ENCODE data around the gene HACL1.
"Not testable (repeated sequence)": the region's sequence is repeated elsewhere in the genome, so short reads cannot be mapped to it uniquely, and the experiment has no call there.

HACL1 gene

DNA sequence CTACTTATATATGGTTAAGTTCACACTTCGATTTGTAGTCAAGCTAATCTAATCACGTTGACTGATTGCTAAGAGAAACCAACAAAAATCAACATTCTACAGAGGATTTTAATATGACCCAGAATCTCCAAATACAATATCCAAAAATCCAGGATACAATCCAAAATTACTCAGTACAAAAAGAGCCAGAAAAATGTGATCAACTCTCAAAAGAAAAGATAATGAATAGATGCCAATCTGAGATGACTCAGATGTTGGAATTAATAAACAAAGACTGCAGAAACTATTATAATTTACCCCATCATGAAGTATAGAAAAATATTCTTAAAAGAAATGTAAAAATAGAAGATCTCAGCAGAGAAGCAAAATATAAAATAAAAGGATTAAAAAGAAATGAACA lies 22.3 kb downstream of the HACL1 start:
- DNase-seq (ENCODE audit: low read depth): no peak

DNA sequence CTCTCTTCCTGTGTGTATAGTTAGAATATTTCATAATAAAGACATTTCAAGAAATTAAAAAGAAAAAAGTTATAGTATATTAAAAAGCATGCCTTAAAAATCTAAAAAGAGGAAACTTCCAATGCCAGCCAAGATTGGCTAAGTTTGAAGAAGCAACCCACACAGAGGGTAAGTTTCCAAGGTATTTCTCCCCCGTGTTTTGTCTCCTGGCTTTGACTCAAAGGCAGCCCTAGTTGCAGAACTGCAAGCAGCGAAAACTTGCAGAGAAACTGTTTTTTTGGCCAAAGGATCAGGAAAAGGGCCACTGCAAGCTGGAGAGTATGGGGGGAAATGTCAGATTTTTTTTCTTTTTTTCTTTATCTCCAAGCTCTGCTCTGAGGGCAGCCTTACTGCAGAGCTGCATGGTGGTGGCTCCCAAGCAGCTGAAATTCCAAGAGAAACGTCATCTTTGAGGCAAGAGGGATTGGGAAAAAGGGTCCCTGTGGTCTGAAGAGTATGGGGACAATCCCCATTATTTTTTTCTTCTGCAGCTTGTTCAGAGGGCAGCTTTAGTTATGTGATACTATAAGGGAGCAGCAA lies 23.0 kb downstream of the HACL1 start:
- no peak for DNase-seq (ENCODE audit: low read depth)

- no peak for DNase-seq (ENCODE audit: low read depth)
Measured at GRCh38 chr3:15576475-15576874, 24.9 kb downstream of the HACL1 start.

DNA sequence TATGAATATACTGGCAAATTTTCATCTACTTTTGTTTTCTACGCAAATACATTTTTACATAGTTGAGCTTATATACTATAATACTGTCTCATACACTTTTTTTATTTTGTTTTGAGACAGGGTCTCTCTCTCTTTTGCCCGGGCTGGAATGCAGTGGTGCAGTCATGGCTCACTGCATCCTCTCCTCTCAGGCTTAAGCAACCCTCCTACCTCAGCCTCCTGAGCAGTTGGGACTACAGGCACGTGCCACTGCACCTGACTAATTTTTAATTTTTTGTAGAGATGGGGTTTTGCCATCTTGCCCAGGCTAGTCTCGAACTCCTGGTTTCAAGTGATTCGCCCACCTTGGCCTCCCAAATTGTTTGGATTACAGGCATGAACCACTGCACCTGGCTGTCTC lies 25.9 kb downstream of the HACL1 start:
- no peak for DNase-seq (ENCODE audit: low read depth)

GRCh38 chr3:15572138-15572537 lies 29.2 kb downstream of the HACL1 start:
- DNase-seq (ENCODE audit: low read depth): no peak

GRCh38 chr3:15563190-15563589 lies 38.2 kb downstream of the HACL1 start:
- no peak for DNase-seq (ENCODE audit: low read depth)

DNA sequence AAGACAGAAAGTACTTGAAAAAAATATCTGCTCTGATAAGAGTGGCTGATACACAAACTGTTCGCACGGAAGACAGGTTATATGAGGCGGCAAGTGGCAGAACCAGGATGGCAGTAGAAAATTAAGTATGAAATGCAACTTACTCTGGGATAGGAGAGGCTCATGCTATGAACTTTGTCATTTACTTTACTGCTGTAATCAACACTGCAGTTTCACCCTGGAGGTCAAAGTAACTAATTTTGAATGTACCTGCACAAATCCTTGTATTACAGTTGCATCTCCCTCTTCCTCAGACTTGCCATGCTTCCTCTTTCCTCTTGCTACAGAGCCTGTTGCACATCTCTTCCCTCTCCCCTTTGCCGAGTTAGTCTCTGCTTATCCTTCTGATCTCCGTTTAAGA lies 38.8 kb downstream of the HACL1 start:
- DNase-seq (ENCODE audit: low read depth): no peak

DNA sequence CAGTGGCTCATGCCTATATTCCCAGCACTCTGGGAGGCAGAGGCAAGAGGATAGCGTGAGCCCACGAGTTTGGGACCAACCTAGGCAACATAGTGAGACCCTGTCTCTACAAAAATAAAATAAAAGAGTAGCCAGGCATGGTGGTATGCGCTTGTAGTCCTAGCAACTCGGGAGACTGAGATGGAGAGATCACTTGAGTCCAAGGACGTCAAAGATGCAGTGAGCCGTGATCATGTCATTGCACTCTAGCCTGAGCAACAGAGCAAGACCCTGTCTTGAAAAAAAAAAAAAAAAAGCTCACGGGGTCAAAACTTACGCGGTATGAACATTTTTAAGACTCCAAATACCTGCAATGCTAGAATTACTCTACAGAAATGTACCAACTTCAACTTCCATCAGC lies 42.8 kb downstream of the HACL1 start:
- no peak for DNase-seq (ENCODE audit: low read depth)

GRCh38 chr3:15557511-15557946 lies 43.8 kb downstream of the HACL1 start:
- peak; percentile 10 for DNase-seq (ENCODE audit: low read depth)

- DNase-seq (ENCODE audit: low read depth): no peak
Measured at GRCh38 chr3:15556512-15556911, 44.9 kb downstream of the HACL1 start.

DNA sequence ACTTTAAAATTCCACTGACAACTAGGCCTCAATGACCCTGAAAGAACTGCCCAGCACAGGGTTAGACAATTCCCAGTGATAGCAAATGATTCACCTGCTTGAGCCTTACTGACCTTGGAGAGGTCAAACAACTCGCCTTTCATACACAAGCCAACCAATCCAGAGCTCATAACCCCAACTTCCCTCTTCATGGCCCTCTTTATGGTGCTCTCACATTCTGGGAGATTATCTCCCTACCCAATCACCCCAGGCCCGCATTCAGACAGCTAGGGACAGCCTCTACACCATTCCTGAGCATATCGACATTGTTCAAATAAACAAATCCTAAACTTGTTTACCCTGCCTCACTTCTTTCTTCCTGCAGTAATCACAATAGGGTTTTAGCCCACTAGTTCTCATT lies 47.6 kb downstream of the HACL1 start:
- DNase-seq (ENCODE audit: low read depth): no peak

- no peak for DNase-seq (ENCODE audit: low read depth)
Measured at GRCh38 chr3:15551902-15552301, 49.5 kb downstream of the HACL1 start.

DNA sequence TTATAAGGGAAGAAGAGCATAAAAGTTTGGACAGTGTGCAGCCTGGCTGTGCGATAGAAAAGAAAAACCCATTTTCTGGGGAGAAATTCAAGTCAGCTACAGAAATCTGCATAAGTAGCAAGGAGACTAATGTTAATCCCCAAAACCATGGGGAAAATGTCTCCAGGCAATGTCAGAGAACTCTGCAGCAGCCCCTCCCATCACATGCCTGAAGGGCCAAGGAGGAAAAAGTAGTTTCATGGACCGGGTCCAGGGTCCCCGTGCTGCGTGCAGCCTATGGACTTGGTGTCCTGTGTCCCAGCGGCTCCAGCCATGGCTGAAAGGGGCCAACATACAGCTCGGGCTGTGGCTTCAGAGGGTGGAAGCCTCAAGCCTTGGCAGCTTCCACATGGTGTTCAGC lies 51.5 kb downstream of the HACL1 start:
- DNase-seq (ENCODE audit: low read depth): no peak

- no peak for DNase-seq (ENCODE audit: low read depth)
Measured at GRCh38 chr3:15542614-15543013, 58.8 kb downstream of the HACL1 start.

DNA sequence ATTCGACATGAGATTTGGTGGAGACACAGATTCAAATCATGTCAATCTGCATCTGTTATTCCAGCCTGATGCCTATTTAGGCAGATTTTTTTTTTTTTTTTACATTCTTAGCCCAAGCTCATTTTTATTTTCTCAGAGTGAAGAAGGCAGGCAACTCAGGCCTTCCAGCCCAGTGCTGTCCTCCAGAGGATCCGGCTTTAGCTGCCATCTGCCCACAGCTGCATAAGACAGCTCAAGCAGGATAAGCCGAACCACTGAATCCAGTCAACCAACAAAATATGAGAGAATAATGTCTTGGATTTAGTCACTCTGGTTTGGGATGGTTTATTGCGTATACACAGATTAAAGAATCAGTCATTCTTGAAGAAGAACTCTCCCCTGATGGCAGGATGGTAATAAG lies 60.0 kb downstream of the HACL1 start:
- DNase-seq (ENCODE audit: low read depth): no peak

DNA sequence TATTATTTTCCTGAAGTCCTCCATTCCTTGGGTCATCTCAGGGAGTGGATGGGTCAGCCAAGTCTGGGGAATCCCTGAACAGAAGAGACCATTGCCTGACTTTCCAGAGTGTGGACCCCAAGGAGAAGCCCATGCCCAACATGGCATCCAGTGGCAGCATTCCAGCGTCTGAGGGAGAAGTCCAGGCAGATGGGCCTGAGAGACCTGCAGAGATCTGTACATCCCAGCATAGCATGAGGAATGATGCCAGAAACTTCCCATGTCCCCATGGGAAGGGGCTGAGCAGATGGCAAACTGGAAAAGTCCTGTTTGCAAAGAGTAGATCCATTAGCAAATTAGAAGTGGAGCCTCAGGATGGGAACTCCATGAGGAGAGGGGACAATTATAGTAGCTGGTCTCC lies 62.3 kb downstream of the HACL1 start:
- DNase-seq (ENCODE audit: low read depth): no peak

DNA sequence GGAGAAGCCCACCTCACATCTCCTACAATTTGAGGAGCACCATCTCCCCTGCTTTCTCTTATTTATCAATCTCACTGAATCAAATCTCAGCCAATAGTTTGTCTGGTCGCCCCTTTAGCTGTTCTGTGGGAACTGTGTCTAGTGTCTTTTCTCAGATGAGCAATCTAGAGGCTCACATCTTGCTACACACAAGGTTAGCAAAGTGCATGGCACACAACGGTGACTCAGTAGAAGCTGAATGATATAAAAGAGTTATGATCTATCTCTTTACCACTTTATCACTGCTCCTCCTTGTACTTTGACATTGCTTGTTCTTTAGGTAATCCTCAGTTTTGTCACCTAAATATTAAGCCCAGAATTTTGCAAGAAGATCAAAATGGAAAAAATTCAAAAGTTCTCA lies 63.0 kb downstream of the HACL1 start:
- DNase-seq (ENCODE audit: low read depth): no peak

DNA sequence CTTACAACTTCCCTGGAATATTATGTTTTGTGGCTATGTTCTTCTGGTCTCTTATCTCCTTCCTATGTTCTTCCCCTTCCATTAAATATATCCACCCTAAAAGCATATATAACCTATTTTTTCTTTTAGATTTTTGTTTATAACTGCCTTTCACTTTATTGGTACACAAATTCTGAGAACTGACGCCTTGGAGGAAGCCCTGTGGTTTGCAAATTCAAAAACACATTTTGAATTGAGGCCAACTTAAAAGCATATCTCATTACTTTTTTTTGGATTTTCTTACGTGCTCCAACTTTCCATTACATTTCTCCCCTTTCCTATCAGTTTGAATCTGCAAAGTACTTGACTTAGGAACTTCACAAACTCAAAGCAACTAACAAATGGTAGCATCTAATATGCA lies 64.5 kb downstream of the HACL1 start:
- DNase-seq (ENCODE audit: low read depth): no peak

DNA sequence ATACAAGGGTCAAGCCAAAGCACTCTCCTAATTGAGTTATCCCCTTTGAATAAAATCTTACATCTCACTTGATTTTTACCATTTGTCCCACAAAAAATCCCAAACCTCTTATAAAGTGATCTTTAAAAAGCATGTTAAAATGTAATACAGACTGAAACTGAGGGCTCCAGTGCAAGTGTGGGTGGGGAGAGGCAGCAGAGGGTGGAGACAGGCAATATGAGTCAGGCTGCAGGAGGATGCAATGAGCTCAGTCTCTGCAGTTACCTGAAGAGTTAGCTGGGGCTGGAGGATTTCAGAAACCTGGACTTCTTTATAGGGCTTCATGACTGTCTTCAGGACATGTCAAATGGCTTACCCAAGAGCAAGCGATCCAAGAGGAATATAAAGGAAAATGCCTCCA lies 65.6 kb downstream of the HACL1 start:
- DNase-seq (ENCODE audit: low read depth): no peak

DNA sequence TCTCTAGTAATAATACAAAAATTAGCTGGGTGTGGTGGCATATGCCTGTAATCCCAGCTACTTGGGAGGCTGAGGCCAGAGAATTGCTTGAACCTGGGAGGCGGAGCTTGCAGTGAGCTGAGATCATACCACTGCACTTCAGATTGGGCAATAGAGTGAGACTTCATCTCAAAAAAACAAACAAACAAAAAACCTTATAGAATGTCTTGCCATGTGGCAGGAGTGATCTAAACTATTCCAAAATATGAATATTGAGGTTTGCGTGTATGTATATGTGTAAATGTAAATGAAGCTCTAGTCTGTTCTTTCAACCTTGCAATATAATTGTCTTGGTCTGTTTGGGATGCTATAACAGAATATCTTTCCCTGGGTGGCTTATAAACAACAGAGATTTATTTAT lies 68.8 kb downstream of the HACL1 start:
- DNase-seq (ENCODE audit: low read depth): not testable (repeated sequence)

- DNase-seq (ENCODE audit: low read depth): no peak
Measured at GRCh38 chr3:15531346-15531745, 70.0 kb downstream of the HACL1 start.

DNA sequence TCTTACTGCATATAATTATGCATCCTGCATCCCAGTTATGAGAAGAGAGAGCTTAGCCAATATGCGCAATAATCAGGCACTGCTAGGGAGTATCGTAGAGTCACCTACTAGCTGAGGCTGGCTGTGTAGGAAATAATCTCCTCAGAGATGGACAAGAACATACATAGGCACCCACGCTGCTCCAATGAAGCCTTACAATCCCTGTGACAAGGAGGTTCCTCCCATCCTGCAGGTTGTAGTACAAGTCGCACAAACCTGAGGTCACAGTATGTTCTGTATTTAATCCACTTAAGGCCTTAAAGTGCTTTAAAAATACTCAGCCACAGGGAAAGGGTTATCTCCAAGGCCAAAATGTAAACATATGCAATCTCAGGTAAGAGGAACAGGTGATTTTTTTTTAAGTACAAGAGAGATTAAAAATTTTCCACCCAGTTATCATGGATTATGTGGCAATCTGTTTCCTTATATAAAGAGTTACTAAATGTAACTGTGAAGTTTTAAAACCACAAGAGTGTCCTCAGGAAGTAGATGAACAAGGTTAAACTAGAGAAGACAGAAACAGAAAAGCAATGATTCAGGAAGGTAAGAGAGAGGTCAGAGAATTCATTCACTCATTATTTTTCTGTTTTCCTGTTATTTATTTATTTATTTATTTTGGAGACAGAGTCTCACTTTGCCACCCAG lies 72.4 kb downstream of the HACL1 start:
- DNase-seq (ENCODE audit: low read depth): no peak

DNA sequence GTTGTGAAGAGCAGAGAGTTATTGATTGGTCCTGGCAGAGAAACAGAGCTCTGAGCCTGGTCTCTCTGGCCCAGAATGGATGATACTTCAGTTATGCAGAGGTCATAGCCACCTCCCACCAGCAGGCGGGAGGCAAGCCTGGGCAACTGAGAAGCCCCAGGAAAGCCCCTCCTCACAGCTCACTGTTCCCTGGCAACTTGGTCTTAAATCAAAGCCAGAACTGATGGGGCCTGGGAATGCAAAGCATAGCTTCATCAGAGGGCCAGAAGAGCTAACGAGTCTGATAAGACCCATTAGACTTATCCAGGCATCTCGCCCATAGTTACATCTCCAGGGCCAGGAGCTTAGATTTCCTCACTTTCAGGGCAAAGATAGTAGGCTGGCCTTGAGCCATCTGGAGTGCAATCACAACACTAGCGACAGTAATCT lies 74.3 kb downstream of the HACL1 start:
- DNase-seq (ENCODE audit: low read depth): no peak

- no peak for DNase-seq (ENCODE audit: low read depth)
Measured at GRCh38 chr3:15525790-15526189, 75.6 kb downstream of the HACL1 start.
